ENCODE measurements around the gene PIGQ.

Gene PIGQ

DNA sequence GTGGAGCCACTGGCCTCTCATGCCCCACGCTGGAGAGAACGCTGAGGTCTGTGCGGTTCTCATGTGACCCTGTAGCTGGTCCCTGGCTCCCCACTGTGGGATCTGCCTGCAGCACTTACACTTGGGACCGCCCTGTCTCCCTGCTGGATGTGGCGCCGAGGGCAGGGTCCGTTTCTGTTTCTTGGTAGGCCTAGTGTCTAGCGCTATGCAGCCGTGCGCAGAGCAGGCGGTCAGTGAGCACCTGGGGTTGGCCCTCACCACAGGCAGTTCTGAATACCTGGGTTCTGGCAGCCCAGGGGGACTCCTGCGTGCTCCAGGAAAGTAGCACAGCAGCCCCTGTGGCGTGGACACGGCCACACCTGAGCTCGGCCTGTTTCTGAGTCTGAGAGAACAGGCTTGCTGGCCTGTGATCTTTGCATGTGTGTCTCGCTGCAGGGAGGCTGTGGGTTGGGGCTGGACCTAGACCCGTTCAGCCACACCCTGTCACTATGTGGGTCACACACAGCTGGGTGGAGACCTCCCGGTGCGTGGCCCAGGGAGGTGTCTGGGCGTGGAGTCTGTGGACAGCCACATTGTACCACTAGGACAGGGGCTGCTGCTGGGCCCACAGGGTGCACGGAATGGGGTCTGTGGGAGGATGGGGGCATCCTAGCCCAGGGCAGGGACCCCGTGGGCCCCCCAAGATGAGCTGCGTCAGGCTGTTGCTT is 39.5 kb upstream of the PIGQ start:
- H3K4me3 ChIP-seq (ENCODE audit: severe bottlenecking): no peak overlapping the region
- ATAC-seq (ENCODE audit: low read depth): no peak
- no peaks in the 10 kb centered on the region for H3K27me3 ChIP-seq (ENCODE audit: insufficient read depth, poor library complexity, severe bottlenecking)
- peaks cover 9% of the 10 kb centered on the region for H3K36me3 ChIP-seq (ENCODE audit: low read depth)
- no peaks in the 10 kb centered on the region for H3K9me3 ChIP-seq (ENCODE audit: severe bottlenecking)
- H3K4me1 ChIP-seq (ENCODE audit: insufficient read depth, poor library complexity, severe bottlenecking): peaks cover 11% of the 10 kb centered on the region
- no peak overlapping the region for H3K27ac ChIP-seq (ENCODE audit: poor library complexity, severe bottlenecking)
- no peak for DNase-seq (ENCODE audit: low spot score)
- TF ChIP-seq, protein P1, sequence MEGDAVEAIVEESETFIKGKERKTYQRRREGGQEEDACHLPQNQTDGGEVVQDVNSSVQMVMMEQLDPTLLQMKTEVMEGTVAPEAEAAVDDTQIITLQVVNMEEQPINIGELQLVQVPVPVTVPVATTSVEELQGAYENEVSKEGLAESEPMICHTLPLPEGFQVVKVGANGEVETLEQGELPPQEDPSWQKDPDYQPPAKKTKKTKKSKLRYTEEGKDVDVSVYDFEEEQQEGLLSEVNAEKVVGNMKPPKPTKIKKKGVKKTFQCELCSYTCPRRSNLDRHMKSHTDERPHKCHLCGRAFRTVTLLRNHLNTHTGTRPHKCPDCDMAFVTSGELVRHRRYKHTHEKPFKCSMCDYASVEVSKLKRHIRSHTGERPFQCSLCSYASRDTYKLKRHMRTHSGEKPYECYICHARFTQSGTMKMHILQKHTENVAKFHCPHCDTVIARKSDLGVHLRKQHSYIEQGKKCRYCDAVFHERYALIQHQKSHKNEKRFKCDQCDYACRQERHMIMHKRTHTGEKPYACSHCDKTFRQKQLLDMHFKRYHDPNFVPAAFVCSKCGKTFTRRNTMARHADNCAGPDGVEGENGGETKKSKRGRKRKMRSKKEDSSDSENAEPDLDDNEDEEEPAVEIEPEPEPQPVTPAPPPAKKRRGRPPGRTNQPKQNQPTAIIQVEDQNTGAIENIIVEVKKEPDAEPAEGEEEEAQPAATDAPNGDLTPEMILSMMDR (IDR thresholded peaks at IDR 0.05; ENCODE audit: poor library complexity, severe bottlenecking): no peak

DNA sequence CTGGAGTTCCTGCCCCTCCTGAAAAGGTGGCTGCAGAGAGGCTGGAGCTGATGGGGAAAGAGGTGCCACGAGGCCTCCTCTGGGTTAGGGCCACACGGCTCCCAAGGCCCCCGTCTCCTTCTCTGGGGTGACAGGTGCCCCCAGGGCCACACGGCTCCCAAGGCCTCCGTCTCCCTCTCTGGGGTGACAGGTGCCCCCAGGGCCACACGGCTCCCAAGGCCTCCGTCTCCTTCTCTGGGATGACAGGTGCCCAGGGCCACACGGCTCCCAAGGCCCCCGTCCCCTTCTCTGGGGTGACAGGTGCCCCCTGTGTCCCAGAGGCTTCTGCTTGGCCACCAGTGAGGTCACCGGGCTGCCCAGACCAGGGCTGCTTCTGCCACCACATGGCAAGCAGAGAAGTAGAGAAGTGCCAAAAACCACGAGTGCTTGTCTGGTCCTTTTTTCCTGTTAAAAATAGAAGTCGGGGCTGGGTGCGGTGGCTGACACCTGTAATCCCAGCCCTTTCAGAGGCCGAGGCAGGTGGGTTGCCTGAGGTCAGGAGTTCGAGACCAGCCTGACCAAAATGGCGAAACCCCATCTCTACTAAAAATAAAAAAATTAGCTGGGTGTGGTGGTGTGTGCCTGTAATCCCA is 38.2 kb upstream of the PIGQ start:
- Histone ChIP-seq H3K27ac (ENCODE audit: poor library complexity, severe bottlenecking) (no peak overlapping the region), H3K36me3 (ENCODE audit: low read depth) (peaks cover 17% of the 10 kb centered on the region), H3K27me3 (ENCODE audit: insufficient read depth, poor library complexity, severe bottlenecking) (no peaks in the 10 kb centered on the region), H3K4me1 (ENCODE audit: insufficient read depth, poor library complexity, severe bottlenecking) (peaks cover 8% of the 10 kb centered on the region), H3K9me3 (ENCODE audit: severe bottlenecking) (no peaks in the 10 kb centered on the region), H3K4me3 (ENCODE audit: severe bottlenecking) (no peak overlapping the region)
- TF ChIP-seq, protein P1 (IDR thresholded peaks at IDR 0.05; ENCODE audit: poor library complexity, severe bottlenecking): no peak
- ATAC-seq (ENCODE audit: low read depth): no peak
- DNase-seq (ENCODE audit: low spot score): no peak

DNA sequence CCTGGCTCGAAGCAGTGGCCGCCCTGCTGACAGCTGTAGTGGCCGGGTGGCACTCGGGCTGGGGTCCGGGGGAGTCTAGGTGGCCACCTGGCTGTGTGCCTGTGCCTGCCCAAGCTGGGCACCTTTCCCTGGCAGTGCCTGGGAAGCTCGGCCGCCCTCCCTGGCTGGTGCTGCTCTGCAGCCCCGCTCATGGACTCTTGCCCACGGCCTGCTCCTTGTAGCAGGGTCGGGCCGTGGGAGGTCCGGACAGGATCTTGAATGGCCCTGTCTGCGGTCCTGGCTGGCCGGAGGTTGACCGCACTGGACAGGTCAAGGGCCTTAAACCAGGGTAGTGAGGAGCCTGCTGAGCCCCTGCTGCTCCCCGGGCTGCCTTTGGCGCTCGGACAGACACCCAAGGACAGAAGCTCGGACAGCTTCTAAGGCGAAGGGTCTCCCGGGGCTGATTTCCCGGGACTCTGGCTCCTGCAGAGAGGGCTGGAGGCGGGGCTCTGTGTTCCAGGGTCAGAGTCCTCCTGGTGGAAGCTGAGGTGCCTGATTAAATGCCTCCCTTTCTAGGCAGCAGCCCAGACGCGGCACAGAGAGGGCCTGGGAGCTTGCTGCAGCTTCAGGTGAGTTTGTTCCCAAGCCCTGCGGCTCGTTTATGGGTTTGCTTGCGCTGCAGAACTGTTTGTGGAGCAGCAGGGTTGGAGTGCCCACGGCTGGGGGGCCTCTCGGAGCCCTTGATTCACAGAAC is 36.2 kb upstream of the PIGQ start:
- Histone ChIP-seq H3K9me3 (ENCODE audit: severe bottlenecking) (no peaks in the 10 kb centered on the region), H3K27me3 (ENCODE audit: insufficient read depth, poor library complexity, severe bottlenecking) (no peaks in the 10 kb centered on the region), H3K27ac (ENCODE audit: poor library complexity, severe bottlenecking) (no peak overlapping the region), H3K4me1 (ENCODE audit: insufficient read depth, poor library complexity, severe bottlenecking) (peaks cover 8% of the 10 kb centered on the region), H3K4me3 (ENCODE audit: severe bottlenecking) (no peak overlapping the region), H3K36me3 (ENCODE audit: low read depth) (peaks cover 24% of the 10 kb centered on the region)
- TF ChIP-seq, protein P1 (IDR thresholded peaks at IDR 0.05; ENCODE audit: poor library complexity, severe bottlenecking): no peak
- no peak for DNase-seq (ENCODE audit: low spot score)
- ATAC-seq (ENCODE audit: low read depth): no peak

DNA sequence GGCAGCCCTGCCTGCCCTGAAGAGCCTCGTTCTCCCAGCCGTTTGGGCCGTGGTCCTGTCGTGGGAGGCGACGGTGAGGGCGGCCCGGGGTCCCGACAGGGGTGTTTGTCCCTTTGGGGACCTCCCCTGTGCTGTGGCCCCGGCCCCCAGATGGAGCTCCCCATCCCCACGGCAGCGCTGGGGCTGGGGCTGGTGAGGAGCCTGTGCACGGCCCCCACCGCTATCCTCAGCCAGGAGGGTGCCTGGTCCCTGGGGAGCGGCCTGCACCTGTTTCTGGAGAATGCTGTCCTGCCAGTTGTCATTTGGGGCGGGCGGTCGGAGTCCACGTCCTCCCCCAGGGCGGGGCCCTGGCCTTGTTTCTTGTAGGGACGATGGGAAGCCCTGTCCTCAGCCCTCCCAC is 35.6 kb upstream of the PIGQ start:
- Histone ChIP-seq H3K4me1 (ENCODE audit: insufficient read depth, poor library complexity, severe bottlenecking) (peaks cover 8% of the 10 kb centered on the region), H3K9me3 (ENCODE audit: severe bottlenecking) (no peaks in the 10 kb centered on the region), H3K27ac (ENCODE audit: poor library complexity, severe bottlenecking) (no peak overlapping the region), H3K4me3 (ENCODE audit: severe bottlenecking) (no peak overlapping the region), H3K36me3 (ENCODE audit: low read depth) (peaks cover 24% of the 10 kb centered on the region), H3K27me3 (ENCODE audit: insufficient read depth, poor library complexity, severe bottlenecking) (no peaks in the 10 kb centered on the region)
- ATAC-seq (ENCODE audit: low read depth): no peak
- TF ChIP-seq, protein P1 (IDR thresholded peaks at IDR 0.05; ENCODE audit: poor library complexity, severe bottlenecking): no peak
- no peak for DNase-seq (ENCODE audit: low spot score)
